T-cell (primary cell): Measurements from ENCODE around the gene MYZAP. TPM values are rescaled to one million over a fixed set of nuclear protein-coding genes. Genes with fewer than 3 reads are reported as not detected.

ENCODE experiments used
- ATAC-seq, 4 experiments: fragments of 200-7000 bp in 3 of 4; fragments of 150-1000 bp in 1 of 4; cut with Tn5 transposase; replicated peaks in 1 of 4; 1 replicate in 3 of 4; 2 replicates in 1 of 4; pipeline ENCODE4 v1.10.0; 2021; ENCODE audit warnings: moderate library complexity in 3 of 4, mild to moderate bottlenecking in 2 of 4, moderate number of reproducible peaks in 1 of 4
- CTCF ChIA-PET, 2 donors: fragments of 300-600 bp; sonication (Branson Sonifier 250); formaldehyde crosslinking; loops; one replicate each; lab custom pipeline; 2022; ENCODE audit warnings: antibody characterized with exemption in 2 of 2; lab: Charles Lee
- POLR2A ChIA-PET, 2 donors: fragments of 300-600 bp; sonication (Branson Sonifier 250); formaldehyde crosslinking; loops; one replicate each; lab custom pipeline; 2022; ENCODE audit warnings: antibody characterized with exemption in 2 of 2; lab: Charles Lee
- DNase-seq, 35 experiments: peaks; one replicate each; pipeline versions ENCODE4 v3.0.0 to v3.0.0-alpha.2; 2013 to 2023
- H3K27ac ChIP-seq: one replicate; pipeline ENCODE4 v1.5.1; 2013; ENCODE audit warnings: low read length
- H3K27me3 ChIP-seq, 2 experiments: replicated peaks in 1 of 2; 1 replicate in 1 of 2; 2 replicates in 1 of 2; pipeline versions ENCODE4 v1.6.1 to v1.7.0; 2013; ENCODE audit warnings: low read length in 1 of 2, mixed read lengths in 1 of 2; ENCODE audit not compliant: control insufficient read depth in 2 of 2, insufficient read depth in 2 of 2; ENCODE audit errors: extremely low read depth in 1 of 2
- H3K36me3 ChIP-seq, 2 donors: 1 replicate in 1 of 2; 2 replicates in 1 of 2; pipeline versions ENCODE4 v1.6.1 to v1.7.0; 2013; ENCODE audit warnings: low read length in 1 of 2; ENCODE audit not compliant: control insufficient read depth in 2 of 2, insufficient read depth in 1 of 2; ENCODE audit errors: extremely low read depth in 1 of 2
- H3K4me1 ChIP-seq, 2 experiments: 1 replicate in 1 of 2; 2 replicates in 1 of 2; pipeline versions ENCODE4 v1.6.1 to v1.7.0; 2013; ENCODE audit warnings: low read length in 2 of 2, mixed read lengths in 1 of 2; ENCODE audit not compliant: insufficient read depth in 2 of 2, control insufficient read depth in 1 of 2; ENCODE audit errors: extremely low read depth in 1 of 2
- H3K4me3 ChIP-seq, 2 donors: 1 replicate in 1 of 2; 2 replicates in 1 of 2; pipeline versions ENCODE4 v1.5.1 to v1.7.0; 2013; ENCODE audit warnings: mild to moderate bottlenecking in 2 of 2, low read length in 1 of 2, moderate library complexity in 1 of 2; ENCODE audit not compliant: control insufficient read depth in 1 of 2; ENCODE audit errors: extremely low read depth in 1 of 2
- H3K9me3 ChIP-seq: 2 replicates; pipeline ENCODE4 v1.7.0; 2013
- H3K27ac Mint-ChIP-seq, 2 donors: one replicate each; pipeline ENCODE4 v1.8.0; 2020 to 2021; ENCODE audit warnings: mild to moderate bottlenecking in 2 of 2, mixed read lengths in 2 of 2
- H3K27me3 Mint-ChIP-seq, 2 donors: one replicate each; pipeline ENCODE4 v1.8.0; 2021 to 2022; ENCODE audit warnings: mixed read lengths in 2 of 2
- H3K36me3 Mint-ChIP-seq: one replicate; pipeline ENCODE4 v1.8.0; 2021; ENCODE audit warnings: mixed read lengths
- H3K4me1 Mint-ChIP-seq, 3 donors: one replicate each; pipeline ENCODE4 v1.8.0; 2020 to 2022; ENCODE audit warnings: mixed read lengths in 3 of 3, mild to moderate bottlenecking in 1 of 3
- H3K4me3 Mint-ChIP-seq, 3 donors: one replicate each; pipeline ENCODE4 v1.8.0; 2020 to 2022; ENCODE audit warnings: mild to moderate bottlenecking in 3 of 3, mixed read lengths in 3 of 3, moderate library complexity in 3 of 3
- H3K9me3 Mint-ChIP-seq, 3 donors: one replicate each; pipeline ENCODE4 v1.8.0; 2020 to 2022; ENCODE audit warnings: mixed read lengths in 3 of 3
- WGBS: methylation state at CpG from one replicate; pipeline ENCODE4 v1.1.5; 2013; ENCODE audit warnings: missing lambda C conversion rate; ENCODE audit not compliant: insufficient coverage; 5-methylcytosine and 5-hydroxymethylcytosine counted together
- total RNA-seq, 35 experiments: library from RNA in 6 of 35; stranded (reverse) in 6 of 35; fragments of 120-200 nt in 1 of 35; gene quantifications; one replicate each; pipeline versions ENCODE4 v1.2.1 to v1.2.4 and lab custom pipeline; 2013 to 2026

The MYZAP gene
- total RNA-seq, 5 donors from 2014 or later (not counting 1 experiment from before 2014, with no cell fraction given) = 0.58 to 1.9 (median 0.82) TPM

GRCh38 chr15:57606048-57606447 lies 14.3 kb downstream of the MYZAP start:
- WGBS = 75% methylated on average over 1 of the region's 2 CpGs
- POLR2A ChIA-PET = no interaction called here
- ATAC-seq = no peak

DNA sequence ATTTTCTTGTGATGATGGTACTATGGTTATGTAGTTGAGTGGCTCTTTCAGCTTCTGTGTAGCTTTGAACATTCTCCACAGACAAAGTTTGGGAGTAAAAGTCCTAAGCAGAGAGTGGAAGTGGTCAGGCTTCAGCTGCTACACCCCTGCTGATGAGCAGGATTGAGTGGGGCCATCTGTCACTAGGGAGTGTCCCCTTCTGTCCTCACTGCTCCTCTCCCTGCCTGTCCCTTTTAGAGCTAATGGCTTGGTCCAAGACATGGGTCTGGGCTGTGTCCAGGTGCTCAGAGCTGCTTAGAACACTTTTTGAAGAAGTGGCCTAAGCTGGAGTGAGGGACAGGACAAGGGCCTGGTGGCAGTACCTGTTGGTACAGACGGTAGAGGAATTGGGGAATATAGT lies 15.1 kb downstream of the MYZAP start:
- no peak for ATAC-seq
- no peak for DNase-seq
- CTCF ChIA-PET = no interaction called here

More at GRCh38 chr15:57606048-57606447, 14.3 kb downstream of the MYZAP start:
- Histone ChIP-seq H3K4me3 (no peak overlapping the region), H3K36me3 (no peaks in the 10 kb centered on the region), H3K27me3 (peaks cover 0 to 9% of the 10 kb centered on the region in 2 experiments), H3K9me3 (no peaks in the 10 kb centered on the region), H3K27ac (no peak overlapping the region), H3K4me1 (no peaks in the 10 kb centered on the region)
- Mint-ChIP-seq H3K27ac (no peak overlapping the region), H3K9me3 (no peaks in the 10 kb centered on the region), H3K27me3 (peaks cover 6 to 11% of the 10 kb centered on the region in 2 donors), H3K4me3 (no peak overlapping the region), H3K4me1 (peaks cover 0 to 7% (median 0%) of the 10 kb centered on the region in 3 donors), H3K36me3 (no peaks in the 10 kb centered on the region)
- CTCF ChIA-PET = interaction anchor here (0.6 to 0.7 kb wide), 2 partner anchors 45 to 87 kb away, joined by 3 read pairs; no protein-coding TSS in a partner anchor
- DNase-seq = no peak

GRCh38 chr15:57607570-57608000 lies 15.9 kb downstream of the MYZAP start:
- H3K27me3 Mint-ChIP-seq = peaks cover 0 to 9% of the 10 kb centered on the region in 2 donors
- WGBS = 75% methylated on average over 3 of the region's 3 CpGs

More for the DNA sequence above, 15.1 kb downstream of the MYZAP start:
- Mint-ChIP-seq H3K36me3 (no peaks in the 10 kb centered on the region), H3K27ac (no peak overlapping the region), H3K27me3 (peaks cover 0 to 9% of the 10 kb centered on the region in 2 donors), H3K4me3 (no peak overlapping the region), H3K4me1 (no peaks in the 10 kb centered on the region), H3K9me3 (no peaks in the 10 kb centered on the region)
- POLR2A ChIA-PET = no interaction called here
- Histone ChIP-seq H3K36me3 (no peaks in the 10 kb centered on the region), H3K9me3 (no peaks in the 10 kb centered on the region), H3K27me3 (peaks cover 0 to 9% of the 10 kb centered on the region in 2 experiments), H3K4me3 (no peak overlapping the region), H3K27ac (no peak overlapping the region), H3K4me1 (no peaks in the 10 kb centered on the region)
- WGBS = 82% methylated on average over 1 of the region's 1 CpG

DNA sequence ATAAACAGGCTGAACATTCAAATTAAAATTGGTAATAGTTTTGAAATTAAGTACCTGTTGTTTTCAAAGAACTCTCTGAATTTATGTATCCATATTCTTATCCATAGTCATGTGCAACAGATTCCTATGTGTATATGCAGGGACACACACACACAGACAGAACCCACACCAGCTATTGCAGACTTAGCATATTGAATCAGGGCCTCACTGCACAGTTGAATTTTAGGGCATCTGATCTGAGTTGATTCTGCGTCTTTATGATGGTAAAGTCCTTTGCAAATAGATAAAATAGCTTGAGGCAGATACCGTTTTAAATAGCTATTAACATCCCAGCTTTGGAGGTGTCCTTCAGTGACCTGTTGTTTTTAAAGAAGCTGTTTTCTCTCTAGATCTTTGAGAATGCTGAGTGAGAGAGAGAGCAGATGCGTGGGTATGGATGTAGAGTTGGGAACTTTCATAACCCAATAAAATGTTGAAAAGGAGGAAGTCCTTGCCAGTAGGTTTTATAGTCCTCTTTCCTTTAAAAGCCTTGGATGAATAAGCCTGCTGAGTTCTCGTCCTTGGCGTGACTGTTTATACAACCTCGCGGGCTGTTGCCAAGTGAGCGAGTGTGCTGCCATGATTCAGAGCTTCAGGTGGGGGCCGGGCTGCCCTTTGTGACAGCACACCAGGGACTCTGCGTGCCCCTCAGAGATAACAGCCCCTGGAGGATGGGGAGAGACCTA lies 18.3 kb downstream of the MYZAP start:
- Histone ChIP-seq H3K27me3 (no peaks in the 10 kb centered on the region), H3K27ac (no peak overlapping the region), H3K4me1 (no peaks in the 10 kb centered on the region), H3K36me3 (no peaks in the 10 kb centered on the region), H3K4me3 (no peak overlapping the region), H3K9me3 (no peaks in the 10 kb centered on the region)
- no peaks in the 10 kb centered on the region for H3K4me1 Mint-ChIP-seq
- CTCF ChIA-PET = interaction anchor here in 1 of 2 donors (0.8 kb wide), 1 partner anchor 11 kb away, joined by 3 read pairs; no protein-coding TSS in a partner anchor
- H3K9me3 Mint-ChIP-seq = no peaks in the 10 kb centered on the region
- no peak for DNase-seq
- WGBS = 86% methylated on average over 7 of the region's 10 CpGs
- H3K4me3 Mint-ChIP-seq = no peak overlapping the region
- no peak overlapping the region for H3K27ac Mint-ChIP-seq
- ATAC-seq = no peak
- H3K36me3 Mint-ChIP-seq = no peaks in the 10 kb centered on the region
- POLR2A ChIA-PET = no interaction called here
- H3K27me3 Mint-ChIP-seq = peaks cover 0 to 5% of the 10 kb centered on the region in 2 donors

More at GRCh38 chr15:57607570-57608000, 15.9 kb downstream of the MYZAP start:
- no peaks in the 10 kb centered on the region for H3K9me3 Mint-ChIP-seq
- H3K36me3 Mint-ChIP-seq = no peaks in the 10 kb centered on the region
- ATAC-seq (no peak), DNase-seq (no peak)
- no peak overlapping the region for H3K27ac Mint-ChIP-seq
- no peaks in the 10 kb centered on the region for H3K4me1 Mint-ChIP-seq
- H3K4me3 Mint-ChIP-seq = no peak overlapping the region
- CTCF ChIA-PET = no interaction called here
- Histone ChIP-seq H3K4me3 (no peak overlapping the region), H3K9me3 (no peaks in the 10 kb centered on the region), H3K27ac (no peak overlapping the region), H3K36me3 (no peaks in the 10 kb centered on the region), H3K4me1 (no peaks in the 10 kb centered on the region), H3K27me3 (peaks cover 0 to 9% of the 10 kb centered on the region in 2 experiments)
- POLR2A ChIA-PET = no interaction called here

GRCh38 chr15:57611123-57611522 lies 19.4 kb downstream of the MYZAP start:
- H3K4me1 ChIP-seq = no peaks in the 10 kb centered on the region
- no peaks in the 10 kb centered on the region for H3K9me3 Mint-ChIP-seq
- H3K27me3 ChIP-seq = no peaks in the 10 kb centered on the region
- no peaks in the 10 kb centered on the region for H3K9me3 ChIP-seq
- H3K27ac Mint-ChIP-seq = no peak overlapping the region
- H3K27ac ChIP-seq = no peak overlapping the region
- no peaks in the 10 kb centered on the region for H3K36me3 Mint-ChIP-seq
- 91% methylated on average over 7 of the region's 7 CpGs for WGBS
- H3K4me1 Mint-ChIP-seq = no peaks in the 10 kb centered on the region
- H3K4me3 ChIP-seq = no peak overlapping the region
- ChIA-PET CTCF (interaction anchor here in 1 of 2 donors (0.7 kb wide), 1 partner anchor 72 kb away, joined by 3 read pairs; no protein-coding TSS in a partner anchor), POLR2A (no interaction called here)
- H3K36me3 ChIP-seq = no peaks in the 10 kb centered on the region
- H3K27me3 Mint-ChIP-seq = peaks cover 0 to 5% of the 10 kb centered on the region in 2 donors
- DNase-seq (no peak), ATAC-seq (no peak)
- H3K4me3 Mint-ChIP-seq = no peak overlapping the region

DNA sequence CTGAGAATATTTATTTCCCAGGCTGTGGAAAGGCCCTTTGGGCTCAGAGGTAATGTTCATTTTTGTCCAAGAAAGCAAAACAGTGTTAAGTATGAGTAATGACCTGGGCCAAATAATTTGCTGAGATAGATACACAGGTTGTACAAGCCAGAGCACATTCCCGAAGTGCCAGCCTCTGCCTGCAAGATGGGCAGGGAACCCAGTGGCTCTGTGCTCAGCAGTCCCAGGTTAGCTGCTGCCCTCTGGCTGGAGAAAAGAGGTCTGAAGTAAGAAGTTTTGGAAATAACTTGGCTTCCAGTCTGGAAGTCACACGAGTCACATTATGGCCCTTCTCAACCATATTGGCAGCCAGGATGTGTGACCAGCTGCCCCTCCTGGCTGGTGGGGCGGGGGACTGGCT lies 20.2 kb downstream of the MYZAP start:
- Mint-ChIP-seq H3K9me3 (no peaks in the 10 kb centered on the region), H3K27me3 (peaks cover 0 to 5% of the 10 kb centered on the region in 2 donors), H3K36me3 (no peaks in the 10 kb centered on the region), H3K27ac (no peak overlapping the region), H3K4me1 (no peaks in the 10 kb centered on the region), H3K4me3 (no peak overlapping the region)
- H3K9me3 ChIP-seq = no peaks in the 10 kb centered on the region
- H3K27me3 ChIP-seq = no peaks in the 10 kb centered on the region
- H3K4me3 ChIP-seq = no peak overlapping the region
- H3K27ac ChIP-seq = no peak overlapping the region
- ATAC-seq (no peak), DNase-seq (peak in 1 of 35 experiments; percentile 4)
- ChIA-PET POLR2A (interaction anchor here in 1 of 2 donors (0.5 kb wide), 1 partner anchor 1033 kb away, joined by 4 read pairs; no protein-coding TSS in a partner anchor), CTCF (interaction anchor here in 1 of 2 donors (0.6 kb wide), 1 partner anchor 70 kb away, joined by 3 read pairs; no protein-coding TSS in a partner anchor)
- no peaks in the 10 kb centered on the region for H3K36me3 ChIP-seq
- 38% methylated on average over 1 of the region's 3 CpGs for WGBS
- no peaks in the 10 kb centered on the region for H3K4me1 ChIP-seq
